Iris pigment epithelial cell (primary cell): ENCODE data around the gene MYO18A.
"Not testable (repeated sequence)": the region's sequence is repeated elsewhere in the genome, so short reads cannot be mapped to it uniquely, and the experiment has no call there.

Experiments used
- DNase-seq: peaks from one replicate; pipeline ENCODE4 v3.0.0-alpha.2; 2011; ENCODE audit warnings: low read depth

Gene MYO18A

GRCh38 chr17:29147228-29147627 lies 33.0 kb downstream of the MYO18A start:
- DNase-seq, result not testable (repeated sequence)

- DNase-seq, result no peak
Measured at GRCh38 chr17:29146369-29146972, 33.7 kb downstream of the MYO18A start.

- DNase-seq, result peak; percentile 88
Measured at GRCh38 chr17:29145289-29146073, 34.7 kb downstream of the MYO18A start.

DNA sequence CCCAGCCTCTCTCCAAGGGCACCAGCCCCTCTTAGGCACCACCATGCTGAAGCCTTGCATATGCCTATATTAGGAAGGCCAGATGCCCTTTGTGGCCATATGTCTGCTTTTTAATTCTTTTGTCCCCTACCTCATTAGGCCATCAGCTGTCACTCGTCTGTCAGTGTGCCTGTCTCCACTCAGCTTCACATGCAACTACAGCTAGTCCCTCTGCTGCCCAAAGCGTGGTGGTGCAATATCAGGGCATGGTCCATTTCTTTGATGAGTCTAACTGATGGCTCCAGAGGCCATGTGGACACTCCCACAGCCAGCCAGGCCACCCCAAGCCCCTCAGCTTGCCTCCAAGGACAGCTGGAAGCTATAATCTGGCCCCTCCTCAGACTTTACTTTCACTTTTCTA lies 36.3 kb downstream of the MYO18A start:
- DNase-seq, result no peak

- no peak for DNase-seq
Measured at GRCh38 chr17:29141514-29141876, 38.7 kb downstream of the MYO18A start.

- DNase-seq, result no peak
Measured at GRCh38 chr17:29140631-29141513, 39.3 kb downstream of the MYO18A start.

DNA sequence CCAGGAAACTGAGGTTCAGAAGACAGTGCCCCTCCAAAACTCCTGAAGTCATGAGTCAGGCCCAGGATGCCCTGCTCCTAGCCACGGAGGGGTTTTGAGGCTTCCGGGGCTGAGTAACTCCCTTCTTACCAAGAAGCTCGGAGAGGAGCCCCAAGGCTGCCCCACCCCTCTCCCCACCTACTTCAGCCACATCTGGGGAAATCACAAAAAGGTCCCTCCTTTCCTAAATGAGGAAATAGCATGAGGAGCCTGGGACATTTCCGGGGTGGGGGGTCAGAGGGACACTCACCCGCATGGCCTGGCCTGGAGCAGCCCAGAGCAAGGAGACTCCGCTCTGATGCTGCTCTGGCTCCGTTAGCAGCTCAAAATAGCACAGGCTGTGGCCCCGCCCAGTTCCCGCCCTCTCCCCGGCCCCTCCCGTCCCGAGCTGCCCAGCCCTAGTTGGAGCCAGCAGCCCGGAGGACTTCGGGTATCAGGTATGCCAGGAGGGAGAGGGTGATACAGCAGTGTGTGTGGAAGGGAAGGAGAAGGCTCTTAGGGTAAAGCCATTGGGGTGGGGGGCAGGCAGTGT lies 40.1 kb downstream of the MYO18A start:
- peak; percentile 61 for DNase-seq

DNA sequence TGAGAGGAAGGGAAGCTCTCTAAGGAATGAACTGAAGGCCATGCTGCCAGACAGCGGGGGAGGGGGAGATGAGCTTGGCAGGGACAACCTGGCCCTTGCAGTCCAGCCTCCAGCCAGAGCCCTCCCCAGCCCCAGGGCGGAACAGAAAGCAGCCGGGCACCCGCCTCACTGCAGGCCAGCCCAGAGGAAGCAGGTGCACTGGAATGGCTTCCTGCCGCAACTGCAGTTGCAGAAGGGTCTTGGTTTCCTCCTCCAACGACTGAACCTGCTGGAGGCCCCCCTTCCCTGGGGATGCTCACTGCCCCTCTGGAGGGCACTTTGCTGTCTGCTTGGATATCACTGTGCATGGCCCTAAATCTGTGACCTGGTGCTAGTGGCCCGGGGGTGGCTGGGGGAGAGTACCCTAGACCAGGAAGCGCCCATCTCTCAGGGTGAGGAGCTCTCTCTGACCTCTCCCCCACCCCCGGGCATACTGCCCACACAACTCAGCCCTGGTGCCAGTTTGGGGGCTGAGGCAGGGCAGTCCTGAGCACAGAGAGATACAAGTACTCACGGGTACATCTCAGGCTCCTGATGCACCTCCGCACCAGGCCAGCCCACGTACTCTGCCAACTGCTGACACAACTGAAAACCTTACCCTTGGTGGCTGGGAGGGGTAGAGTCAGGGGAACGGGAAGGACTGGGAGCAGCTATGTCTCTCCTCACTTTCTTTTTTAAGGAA lies 41.1 kb downstream of the MYO18A start:
- DNase-seq, result no peak

DNA sequence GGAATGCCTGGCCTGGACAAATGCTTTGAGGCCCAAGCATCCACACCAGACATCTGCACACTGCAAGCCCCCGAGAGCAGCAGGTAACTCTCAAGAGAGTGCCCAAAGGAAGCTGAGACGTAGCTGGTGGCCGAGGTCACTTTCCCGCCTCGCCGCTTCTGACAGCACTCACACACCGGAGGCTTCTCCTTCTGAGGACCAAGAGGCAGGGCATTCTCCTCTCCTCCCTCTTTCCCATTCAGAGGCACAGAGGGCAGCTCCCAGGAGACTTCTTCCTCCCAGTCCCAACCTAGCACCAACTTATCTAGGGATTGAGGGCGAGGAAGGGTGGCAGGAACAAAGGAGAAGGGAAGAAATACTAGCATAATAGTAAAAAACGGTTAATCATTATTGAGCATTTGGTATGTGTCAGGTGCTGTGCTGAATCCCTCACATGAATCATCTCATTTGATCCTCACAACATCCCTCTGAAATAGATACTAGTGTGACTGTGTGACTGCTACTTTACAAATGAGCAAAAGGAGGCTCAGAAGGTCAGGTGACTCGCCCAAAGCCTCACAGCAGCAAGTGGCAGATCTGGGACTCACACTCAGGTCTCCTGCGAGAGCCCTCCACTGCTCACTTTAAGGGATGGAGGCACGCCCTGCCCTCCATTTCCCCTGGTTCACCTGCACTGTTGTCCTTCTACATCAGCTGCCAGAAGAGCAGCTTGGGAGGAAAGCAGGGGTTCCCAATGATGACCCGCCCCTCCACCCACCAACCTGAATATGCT lies 41.8 kb downstream of the MYO18A start:
- no peak for DNase-seq

- peak; percentile 69 for DNase-seq
Measured at GRCh38 chr17:29136998-29137730, 43.0 kb downstream of the MYO18A start.

GRCh38 chr17:29135464-29135863 lies 44.7 kb downstream of the MYO18A start:
- no peak for DNase-seq

DNA sequence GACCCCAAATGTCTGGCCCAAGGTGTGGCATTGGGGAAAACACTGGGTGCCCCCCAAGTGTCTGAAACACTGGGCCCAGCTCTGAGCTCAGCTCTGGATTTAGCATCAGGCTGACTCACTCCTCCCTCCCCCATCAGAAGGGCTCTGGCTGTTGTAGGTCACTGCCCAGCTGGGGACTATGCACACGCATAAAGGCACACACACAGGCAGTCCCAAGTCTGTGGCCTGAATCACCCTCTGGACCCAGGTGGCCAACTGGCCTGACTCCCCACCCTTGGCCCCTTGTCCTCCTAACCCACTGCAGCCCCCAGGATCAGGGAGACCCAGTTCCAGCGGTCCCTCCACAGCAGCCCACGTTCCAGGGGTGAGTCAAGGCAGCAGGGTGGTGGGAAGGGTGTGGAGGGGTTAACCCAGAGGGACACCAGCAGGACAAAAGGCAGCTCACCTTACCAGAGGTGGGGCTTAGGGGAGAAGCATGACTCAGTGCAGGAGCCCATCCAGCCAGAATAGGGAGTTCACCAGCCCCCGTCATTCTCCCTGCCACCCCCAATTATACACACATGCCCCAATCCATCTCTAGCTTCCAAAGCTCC lies 47.0 kb downstream of the MYO18A start:
- DNase-seq, result peak; percentile 78

- peak; percentile 57 for DNase-seq
Measured at GRCh38 chr17:29131814-29132682, 48.1 kb downstream of the MYO18A start.

DNA sequence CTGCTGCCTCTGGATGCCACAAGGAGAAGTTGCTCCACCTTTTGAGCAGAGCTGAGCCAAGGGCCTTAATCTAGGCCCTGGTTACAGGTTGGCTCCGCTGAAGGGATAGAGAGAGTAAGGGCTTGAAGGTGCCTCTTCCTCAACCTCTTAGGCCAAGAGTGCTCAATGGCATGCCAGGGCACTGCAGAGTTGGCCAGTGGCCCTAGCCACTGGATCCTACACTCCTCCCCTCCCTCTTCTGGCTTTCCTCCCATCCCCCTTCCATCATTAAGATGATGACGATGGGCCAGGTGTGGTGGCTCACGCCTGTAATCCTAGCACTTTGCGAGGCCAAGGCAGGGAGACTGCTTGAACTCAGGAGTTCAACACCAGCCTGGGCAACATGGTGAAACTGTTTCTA lies 50.5 kb downstream of the MYO18A start:
- DNase-seq, result no peak

- DNase-seq, result no peak
Measured at GRCh38 chr17:29127840-29128239, 52.4 kb downstream of the MYO18A start.

DNA sequence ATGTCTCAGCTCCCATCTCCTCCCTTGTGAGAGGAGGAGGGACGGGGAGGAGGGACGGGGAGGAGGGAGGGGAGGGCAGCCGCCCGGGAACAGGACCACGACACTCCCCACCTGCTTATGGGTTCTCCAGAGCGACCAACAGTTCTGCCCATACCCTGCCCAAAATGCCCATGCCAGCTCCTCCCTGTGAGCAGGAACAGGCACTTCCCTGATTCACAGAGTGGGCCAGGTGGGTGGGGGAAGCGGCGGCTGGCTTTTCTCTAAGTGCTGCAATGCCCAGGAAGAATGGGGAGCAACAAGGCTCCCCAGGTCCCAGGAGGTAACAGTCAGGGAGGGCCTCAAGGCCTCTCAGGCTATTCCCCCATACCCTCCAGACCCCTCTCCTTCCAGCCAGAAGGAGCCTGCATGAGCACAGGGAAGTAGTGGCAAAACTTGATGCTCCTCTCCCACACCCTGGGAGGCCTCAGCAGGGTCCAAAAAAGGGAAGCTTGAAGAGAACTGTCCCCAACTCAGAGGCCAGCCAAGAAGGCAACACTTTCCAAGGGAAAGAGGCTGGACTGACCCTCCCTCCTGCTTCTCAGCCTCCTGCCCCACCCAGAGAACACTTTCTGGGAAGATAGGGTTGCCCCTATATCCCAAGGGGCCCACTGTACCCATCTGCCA lies 53.8 kb downstream of the MYO18A start:
- no peak for DNase-seq

GRCh38 chr17:29125651-29126050 lies 54.5 kb downstream of the MYO18A start:
- no peak for DNase-seq

- DNase-seq, result no peak
Measured at GRCh38 chr17:29124925-29125273, 55.3 kb downstream of the MYO18A start.
